DOHH2 (cell line): ENCODE measurements around the gene ADAM19.
A peak's percentile ranks its signal among the peaks of the same experiment; 100 is the strongest.

Experiments used
- H3F3A ChIP-seq: fragments of 200-600 bp; sonication (generic), shearing (Covaris generic); 2 replicates; pipeline ENCODE4 v1.6.0; 2016; ENCODE audit warnings: antibody characterized with exemption, mild to moderate bottlenecking; ENCODE audit not compliant: control insufficient read depth, insufficient read depth
- H3K27ac ChIP-seq: fragments of 200-600 bp; sonication (generic); 2 replicates; pipeline ENCODE4 v1.5.1; 2014; ENCODE audit warnings: low read depth, mild to moderate bottlenecking, low read length, moderate library complexity
- H3K27me3 ChIP-seq: fragments of 200-600 bp; sonication (generic); 2 replicates; pipeline ENCODE4 v1.6.1; 2014; ENCODE audit warnings: mild to moderate bottlenecking, low read length, mixed read lengths; ENCODE audit not compliant: control insufficient read depth
- H3K36me3 ChIP-seq: fragments of 200-600 bp; sonication (generic); 2 replicates; pipeline ENCODE4 v1.6.1; 2014; ENCODE audit warnings: mild to moderate bottlenecking, low read length, moderate library complexity, mixed read lengths; ENCODE audit not compliant: control insufficient read depth
- H3K4me1 ChIP-seq: fragments of 200-600 bp; sonication (generic); 2 replicates; pipeline ENCODE4 v1.6.1; 2014; ENCODE audit warnings: mild to moderate bottlenecking, low read length, mixed read lengths; ENCODE audit not compliant: control insufficient read depth
- H3K4me2 ChIP-seq: fragments of 200-600 bp; sonication (generic); 2 replicates; pipeline ENCODE4 v1.6.0; 2014; ENCODE audit warnings: mild to moderate bottlenecking, low read length, moderate library complexity
- H3K4me3 ChIP-seq: fragments of 200-600 bp; sonication (generic); 2 replicates; pipeline ENCODE4 v1.5.1; 2014; ENCODE audit warnings: mild to moderate bottlenecking, low read length, mixed read lengths
- H3K79me2 ChIP-seq: fragments of 200-600 bp; sonication (generic); 2 replicates; pipeline ENCODE4 v1.6.1; 2014; ENCODE audit warnings: mild to moderate bottlenecking, low read length, mixed read lengths; ENCODE audit not compliant: control insufficient read depth
- H3K9me2 ChIP-seq: fragments of 200-600 bp; sonication (generic); replicated peaks from 2 replicates; pipeline ENCODE4 v1.6.1; 2014; ENCODE audit warnings: mild to moderate bottlenecking, low read length, mixed read lengths; ENCODE audit not compliant: control insufficient read depth
- H3K9me3 ChIP-seq: fragments of 200-600 bp; sonication (generic); 2 replicates; pipeline ENCODE4 v1.6.1; 2014; ENCODE audit warnings: antibody characterized with exemption, low read length, mixed read lengths; ENCODE audit not compliant: control insufficient read depth, insufficient read depth
- H4K20me1 ChIP-seq: fragments of 200-600 bp; sonication (generic); 2 replicates; pipeline ENCODE4 v1.6.0; 2014; ENCODE audit warnings: low read depth, mild to moderate bottlenecking, antibody characterized with exemption, low read length, moderate library complexity; ENCODE audit not compliant: control insufficient read depth, insufficient read depth
- EZH2phosphoT487 ChIP-seq: fragments of 200-600 bp; sonication (generic); IDR thresholded peaks from 2 replicates; pipeline ENCODE4 v1.6.1; 2017; ENCODE audit warnings: borderline replicate concordance, mild to moderate bottlenecking, antibody characterized with exemption, low read length, moderate library complexity, mixed read lengths
- TF ChIP-seq, protein P1 (sequence below): fragments of 200-600 bp; sonication (generic); IDR thresholded peaks from one replicate; pipeline ENCODE4 v1.5.1; 2014; ENCODE audit warnings: antibody characterized with exemption, mild to moderate bottlenecking, low read depth, low read length; ENCODE audit not compliant: poor library complexity, severe bottlenecking

The ADAM19 gene

DNA sequence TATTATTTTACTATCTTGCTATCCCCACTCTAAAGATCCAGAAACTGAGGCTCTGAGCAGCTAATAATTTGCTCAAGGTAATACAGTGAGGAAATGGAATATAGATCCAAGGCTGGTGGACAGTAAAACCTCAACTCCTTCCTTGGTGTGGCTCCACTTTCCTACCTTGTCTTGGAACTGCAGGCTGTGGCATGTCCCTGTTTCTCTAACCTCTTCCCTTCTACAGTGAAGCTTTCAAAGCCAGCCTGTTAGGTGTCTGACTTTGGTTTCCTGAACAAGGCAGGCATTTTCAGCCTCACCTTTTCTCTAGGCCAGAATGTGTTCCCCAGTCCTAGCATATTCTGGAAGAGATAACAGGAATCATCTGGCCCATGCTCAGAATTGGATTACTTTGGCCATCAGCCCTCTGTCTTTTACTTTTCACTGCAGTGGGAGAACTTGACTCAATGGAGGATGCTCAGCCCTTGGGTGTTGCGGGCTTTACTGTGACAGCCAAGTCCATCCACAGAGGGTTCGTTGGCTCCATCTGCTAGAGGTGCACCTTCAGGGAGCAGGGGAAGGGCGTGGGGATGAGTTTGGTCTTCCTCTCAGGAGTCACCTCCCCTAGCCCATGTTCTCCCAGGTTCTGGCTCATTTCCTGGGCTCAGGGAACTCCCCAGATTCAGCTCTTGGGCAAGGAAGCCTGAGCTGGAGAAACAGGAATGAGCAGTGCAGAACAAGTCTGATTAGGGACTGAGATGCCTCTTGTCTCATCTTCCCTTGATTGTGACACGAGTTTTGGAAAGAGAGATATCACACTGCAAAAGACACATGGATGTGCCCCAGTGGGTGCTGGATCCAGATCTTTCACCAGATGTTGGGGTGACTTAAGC is 114.4 kb downstream of the ADAM19 start:
- Histone ChIP-seq H3K79me2 (no peaks in the 10 kb centered on the region), H3K4me1 (peaks cover 39% of the 10 kb centered on the region), H3K4me2 (peak overlapping the region; percentile 69), H3K9me3 (no peaks in the 10 kb centered on the region), H3K27ac (no peak overlapping the region), H3K36me3 (no peaks in the 10 kb centered on the region), H3K4me3 (no peak overlapping the region), H3F3A (peaks cover 11% of the 10 kb centered on the region; the same call in 1 of the 2 replicates), H3K9me2 (no peaks in the 10 kb centered on the region), H3K27me3 (peaks cover 11% of the 10 kb centered on the region), H4K20me1 (no peaks in the 10 kb centered on the region)
- no peak for TF ChIP-seq EZH2phosphoT487
- TF ChIP-seq, protein P1, sequence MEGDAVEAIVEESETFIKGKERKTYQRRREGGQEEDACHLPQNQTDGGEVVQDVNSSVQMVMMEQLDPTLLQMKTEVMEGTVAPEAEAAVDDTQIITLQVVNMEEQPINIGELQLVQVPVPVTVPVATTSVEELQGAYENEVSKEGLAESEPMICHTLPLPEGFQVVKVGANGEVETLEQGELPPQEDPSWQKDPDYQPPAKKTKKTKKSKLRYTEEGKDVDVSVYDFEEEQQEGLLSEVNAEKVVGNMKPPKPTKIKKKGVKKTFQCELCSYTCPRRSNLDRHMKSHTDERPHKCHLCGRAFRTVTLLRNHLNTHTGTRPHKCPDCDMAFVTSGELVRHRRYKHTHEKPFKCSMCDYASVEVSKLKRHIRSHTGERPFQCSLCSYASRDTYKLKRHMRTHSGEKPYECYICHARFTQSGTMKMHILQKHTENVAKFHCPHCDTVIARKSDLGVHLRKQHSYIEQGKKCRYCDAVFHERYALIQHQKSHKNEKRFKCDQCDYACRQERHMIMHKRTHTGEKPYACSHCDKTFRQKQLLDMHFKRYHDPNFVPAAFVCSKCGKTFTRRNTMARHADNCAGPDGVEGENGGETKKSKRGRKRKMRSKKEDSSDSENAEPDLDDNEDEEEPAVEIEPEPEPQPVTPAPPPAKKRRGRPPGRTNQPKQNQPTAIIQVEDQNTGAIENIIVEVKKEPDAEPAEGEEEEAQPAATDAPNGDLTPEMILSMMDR: no peak

DNA sequence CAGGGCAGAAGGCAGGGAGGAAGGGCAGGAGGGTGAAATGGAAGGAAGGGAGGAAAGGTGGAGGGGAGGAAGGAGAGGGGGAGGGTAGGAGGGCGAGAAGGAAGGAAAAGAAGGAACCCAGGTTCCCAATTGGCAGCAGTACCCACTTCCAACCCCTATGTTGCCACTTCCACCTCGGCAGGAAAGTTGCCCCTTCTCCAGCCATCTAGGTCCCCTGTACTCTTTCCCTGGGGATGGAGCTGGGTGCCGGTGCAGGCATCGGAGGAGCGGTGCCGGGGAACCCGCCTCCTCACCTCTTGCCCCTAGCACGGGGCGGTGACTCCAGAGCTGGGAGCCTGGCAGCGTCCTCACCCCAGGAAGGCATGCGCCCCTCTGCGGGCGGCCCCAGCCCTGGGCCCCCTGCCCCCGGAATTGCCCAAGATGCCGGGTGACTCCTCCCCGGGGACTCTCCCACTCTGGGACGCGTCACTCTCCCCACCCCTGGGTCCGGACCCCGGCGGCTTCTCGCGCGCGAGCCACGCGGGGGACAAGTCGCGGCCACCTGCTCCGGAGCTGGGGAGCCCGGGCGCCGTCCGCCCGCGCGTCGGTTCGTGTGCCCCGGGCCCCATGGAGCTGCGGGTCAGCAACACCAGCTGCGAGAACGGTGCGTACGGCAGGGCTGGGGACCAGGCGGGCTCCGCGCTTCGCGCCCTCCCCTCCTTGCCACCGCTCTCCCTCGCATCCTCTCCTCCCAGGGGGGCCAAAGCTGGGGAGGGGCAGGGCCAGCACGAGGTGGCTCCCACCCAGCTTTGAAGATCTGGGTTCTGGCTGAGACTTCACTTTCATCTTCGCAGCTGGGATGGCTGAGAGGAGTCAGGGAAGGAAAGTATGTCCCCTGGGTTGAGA is 115.6 kb downstream of the ADAM19 start, which contains the start of gene NIPAL4:
NIPAL4 (plus strand) TSS at position 499 of the 885 bp plus-strand sequence; CDS start at position 607, 108 bp downstream.
- Histone ChIP-seq H3K79me2 (no peaks in the 10 kb centered on the region), H3K27me3 (peaks cover 11% of the 10 kb centered on the region), H4K20me1 (no peaks in the 10 kb centered on the region), H3K4me1 (peaks cover 39% of the 10 kb centered on the region), H3K4me3 (peak within 1 kb of the TSS; percentile 65), H3K4me2 (peak within 1 kb of the TSS; percentile 69), H3K9me3 (no peaks in the 10 kb centered on the region), H3F3A (peaks cover 11% of the 10 kb centered on the region; the same call in 1 of the 2 replicates), H3K27ac (no peak within 1 kb of the TSS), H3K9me2 (no peaks in the 10 kb centered on the region), H3K36me3 (no peaks in the 10 kb centered on the region)
- no peak for TF ChIP-seq EZH2phosphoT487
- TF ChIP-seq, protein P1: no peak

DNA sequence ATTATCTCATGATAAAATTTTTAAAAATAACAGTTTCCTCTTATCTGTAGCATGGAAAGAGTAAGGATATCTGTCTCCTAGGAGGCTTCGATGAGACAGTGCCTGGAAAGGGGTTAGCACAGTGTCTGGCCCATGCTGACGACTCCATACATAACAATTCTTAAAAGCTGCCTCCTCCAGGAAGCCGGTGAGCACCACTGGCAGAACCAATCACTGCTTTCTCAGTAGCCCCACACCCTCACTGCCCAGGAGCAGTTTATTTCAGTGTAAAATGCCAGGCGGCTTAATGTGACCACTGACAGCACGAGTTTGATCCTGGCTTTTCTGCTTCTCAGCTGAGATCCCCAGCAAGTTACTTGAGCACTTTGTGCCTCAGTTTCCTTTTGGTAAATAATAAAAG is 116.7 kb downstream of the ADAM19 start:
- Histone ChIP-seq H3K9me3 (no peaks in the 10 kb centered on the region), H3K4me3 (no peak overlapping the region), H3F3A (peaks cover 11% of the 10 kb centered on the region; the same call in 1 of the 2 replicates), H3K4me1 (peaks cover 39% of the 10 kb centered on the region), H3K36me3 (no peaks in the 10 kb centered on the region), H3K27me3 (peaks cover 11% of the 10 kb centered on the region), H4K20me1 (no peaks in the 10 kb centered on the region), H3K9me2 (no peaks in the 10 kb centered on the region), H3K4me2 (peak overlapping the region; percentile 52; the same call in 1 of the 2 replicates), H3K79me2 (no peaks in the 10 kb centered on the region), H3K27ac (no peak overlapping the region)
- no peak for TF ChIP-seq EZH2phosphoT487
- TF ChIP-seq, protein P1: no peak
